GM18520 (cell line): ENCODE data around the gene PPIF.
A peak's percentile ranks its signal among the peaks of the same experiment; 100 is the strongest.

Experiments used
- ATAC-seq: cut with Tn5 transposase; IDR thresholded peaks from one replicate; pipeline ENCODE4 v1.9.1; 2021; ENCODE audit not compliant: unreplicated experiment

The PPIF gene

DNA sequence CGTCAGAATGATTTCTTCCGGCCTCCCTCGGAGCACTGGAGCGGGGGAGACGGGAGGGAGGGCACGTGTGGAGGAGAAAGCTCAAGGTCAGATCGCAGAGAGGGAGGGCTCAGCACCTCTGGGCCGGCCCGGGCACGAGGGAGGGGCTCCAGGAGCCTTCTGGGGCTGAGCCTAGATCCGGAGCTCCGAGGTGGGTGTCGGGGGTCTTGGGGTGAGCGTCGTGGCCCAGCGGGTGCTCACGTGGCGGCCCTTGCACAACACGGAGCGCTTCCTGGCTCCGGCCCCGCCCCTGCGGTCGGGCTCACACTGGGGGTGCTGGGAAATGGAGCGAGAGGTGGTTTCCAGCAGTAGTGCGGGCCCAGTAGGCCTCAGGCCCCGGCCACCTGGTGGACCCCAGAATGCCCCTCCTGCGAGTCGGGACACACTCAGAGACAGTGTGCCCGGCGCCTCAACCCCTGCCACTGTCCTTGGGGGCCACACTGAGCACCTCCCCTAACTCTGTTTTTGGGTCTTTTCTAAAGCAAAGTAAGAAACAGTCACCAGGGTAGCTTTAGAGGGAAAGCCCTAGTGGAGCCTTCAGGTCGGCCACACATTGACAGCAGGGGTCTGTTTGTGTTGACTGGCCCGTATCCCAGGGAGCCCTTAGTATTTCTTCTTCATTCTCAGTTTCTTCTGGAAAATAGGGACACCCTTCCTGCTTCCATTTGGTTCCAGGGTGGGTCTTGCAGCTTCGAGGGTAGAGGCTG lies 798 bp downstream of the PPIF start:
- peak; percentile 51 for ATAC-seq

DNA sequence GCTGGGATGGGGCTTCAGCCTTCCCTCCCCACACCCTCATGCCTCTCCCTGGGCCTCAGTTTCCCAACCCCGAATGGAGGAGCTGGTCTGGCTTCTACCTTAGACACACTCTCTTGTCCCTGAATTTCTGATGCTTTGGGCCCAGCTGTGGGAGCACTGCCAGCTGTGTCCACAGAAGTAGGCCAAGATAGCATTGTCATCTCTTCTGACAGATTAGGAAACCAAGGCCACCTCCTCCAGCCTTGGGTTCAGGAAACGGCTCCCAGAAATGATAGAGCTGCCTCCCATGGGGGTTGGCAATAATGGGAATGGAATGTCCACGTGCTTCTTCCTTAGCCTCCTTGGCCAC lies 1.3 kb downstream of the PPIF start:
- no peak for ATAC-seq

DNA sequence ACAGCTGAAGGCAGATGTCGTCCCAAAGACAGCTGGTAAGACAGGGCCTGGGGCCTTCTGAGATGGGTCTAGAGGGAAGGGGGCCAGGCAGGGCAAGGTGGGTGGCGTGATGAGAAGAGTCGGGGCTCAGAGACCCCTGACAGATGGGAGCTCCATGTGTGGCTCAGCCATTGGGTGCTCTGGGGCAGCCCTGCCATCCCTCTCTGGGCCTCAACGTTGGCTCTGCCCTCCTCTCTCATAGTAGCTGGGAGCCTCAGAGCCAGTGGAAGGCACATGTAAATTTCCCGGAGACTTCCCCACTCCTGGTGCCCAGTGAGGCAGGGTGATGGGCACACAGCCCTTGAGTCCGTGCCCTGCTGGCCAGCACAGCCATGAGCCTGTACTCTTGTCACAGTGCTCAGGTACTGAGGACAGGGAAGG lies 1.8 kb downstream of the PPIF start:
- ATAC-seq: no peak

DNA sequence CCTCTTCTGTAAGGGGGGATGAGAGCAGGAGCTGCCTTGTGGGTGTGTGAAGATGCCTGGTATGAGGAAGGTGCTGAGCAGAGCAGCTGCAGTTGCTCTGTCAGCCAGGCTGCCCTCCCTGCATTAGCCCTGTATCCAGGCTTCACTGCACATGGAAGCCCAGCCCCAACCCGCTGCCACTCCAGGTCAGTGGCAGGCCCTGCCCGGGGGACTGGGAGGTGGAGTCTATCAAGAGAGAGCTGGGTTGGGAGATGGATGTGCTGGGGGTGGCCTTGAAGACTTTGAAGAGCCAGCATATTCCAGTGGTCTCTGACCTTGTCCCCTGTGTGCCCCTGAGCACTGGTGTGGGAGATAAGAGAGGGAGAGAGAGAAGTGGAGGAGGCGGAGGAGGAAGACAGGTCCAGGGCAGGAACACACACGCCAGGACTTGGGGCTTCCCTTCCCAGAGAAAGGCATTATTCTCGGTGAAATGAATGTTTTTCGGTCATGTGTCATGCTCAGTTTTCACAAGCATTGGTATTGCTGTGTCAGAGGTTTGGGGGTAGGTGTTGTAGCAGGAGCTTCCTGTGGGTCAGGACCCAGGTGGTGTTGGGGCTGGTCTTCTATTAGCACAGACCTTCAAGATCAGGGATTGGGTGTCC lies 2.6 kb downstream of the PPIF start:
- no peak for ATAC-seq

- ATAC-seq: no peak
These were observed 3.3 kb downstream of the PPIF start for GRCh38 chr10:79350407-79351154.

DNA sequence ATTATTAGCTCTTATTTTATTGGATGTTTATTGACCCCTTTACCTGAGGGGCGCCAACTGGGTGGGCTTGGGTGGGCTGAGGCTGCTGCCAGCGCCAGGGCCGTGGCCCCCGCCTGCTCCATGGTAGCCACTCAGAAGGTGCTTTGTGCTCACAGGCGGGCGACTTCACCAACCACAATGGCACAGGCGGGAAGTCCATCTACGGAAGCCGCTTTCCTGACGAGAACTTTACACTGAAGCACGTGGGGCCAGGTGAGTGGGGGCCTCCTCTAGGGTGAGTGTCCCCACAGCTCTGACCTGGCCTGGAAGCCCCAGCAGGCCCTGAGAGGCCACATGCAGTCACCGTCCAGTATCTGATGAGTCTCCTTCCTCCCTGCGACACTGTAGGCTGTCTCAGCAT lies 4.1 kb downstream of the PPIF start:
- no peak for ATAC-seq

DNA sequence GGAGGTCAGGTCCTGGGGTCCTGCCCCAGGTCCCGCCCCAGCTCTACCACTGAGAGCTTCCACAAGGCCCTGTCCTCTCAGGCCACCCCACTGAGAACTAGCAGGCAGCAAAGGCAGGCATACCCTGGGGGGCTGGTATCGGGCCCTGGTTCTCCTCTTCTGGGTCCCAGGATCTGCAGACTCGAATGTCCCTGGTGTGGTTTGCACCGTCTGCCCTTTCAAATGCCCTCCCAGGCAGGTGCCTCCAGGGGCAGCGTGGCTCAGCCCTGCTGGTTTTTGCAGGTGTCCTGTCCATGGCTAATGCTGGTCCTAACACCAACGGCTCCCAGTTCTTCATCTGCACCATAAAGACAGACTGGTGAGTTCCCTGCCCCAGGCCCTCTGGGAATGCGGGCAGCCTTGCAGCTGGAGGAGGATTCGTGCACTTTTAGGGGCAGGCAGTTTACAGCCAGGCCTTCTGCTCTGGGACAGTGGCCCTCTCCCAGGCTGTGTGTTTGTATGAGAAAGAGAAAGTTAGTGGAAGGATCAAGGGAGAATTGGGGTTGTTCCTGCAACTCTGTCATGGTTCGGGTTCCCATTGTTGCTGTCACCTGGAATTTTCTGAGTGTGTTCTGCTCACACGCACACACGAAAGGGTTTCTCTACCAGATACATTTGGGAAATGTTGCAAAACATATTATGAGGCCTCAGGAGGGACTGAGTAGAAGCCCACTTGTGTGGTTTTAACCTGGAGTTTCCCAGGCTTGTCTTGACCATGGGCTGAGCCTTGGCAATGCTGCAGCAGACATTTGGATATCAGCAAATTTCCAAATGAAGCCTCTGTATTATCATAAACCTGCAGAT lies 5.0 kb downstream of the PPIF start:
- ATAC-seq: no peak

- no peak for ATAC-seq
These were observed 5.7 kb downstream of the PPIF start for GRCh38 chr10:79353000-79353406.

- no peak for ATAC-seq
These were observed 6.5 kb downstream of the PPIF start for GRCh38 chr10:79353726-79354125.

- ATAC-seq: no peak
These were observed 6.9 kb downstream of the PPIF start for GRCh38 chr10:79354141-79354540.

DNA sequence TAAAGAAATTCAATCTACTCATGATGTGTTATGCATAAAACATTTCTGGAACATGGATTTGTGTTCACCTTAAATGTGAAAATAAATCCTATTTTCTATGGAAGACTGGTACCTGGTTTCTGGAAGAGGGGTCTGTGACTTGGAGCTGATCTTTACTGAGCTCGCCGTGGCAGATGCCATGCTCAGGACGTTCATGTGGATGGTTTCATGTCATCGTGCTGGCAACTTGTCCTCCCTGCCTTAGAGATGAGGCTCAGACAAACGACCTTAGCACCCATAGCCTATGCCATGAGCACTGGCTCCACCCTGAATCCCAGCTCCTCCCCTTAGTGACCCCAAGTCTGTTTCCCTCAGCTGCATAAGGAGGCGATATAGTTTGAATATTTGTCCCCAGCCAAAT lies 7.3 kb downstream of the PPIF start:
- ATAC-seq: no peak

GRCh38 chr10:79355420-79356017 lies 8.2 kb downstream of the PPIF start:
- ATAC-seq: no peak

DNA sequence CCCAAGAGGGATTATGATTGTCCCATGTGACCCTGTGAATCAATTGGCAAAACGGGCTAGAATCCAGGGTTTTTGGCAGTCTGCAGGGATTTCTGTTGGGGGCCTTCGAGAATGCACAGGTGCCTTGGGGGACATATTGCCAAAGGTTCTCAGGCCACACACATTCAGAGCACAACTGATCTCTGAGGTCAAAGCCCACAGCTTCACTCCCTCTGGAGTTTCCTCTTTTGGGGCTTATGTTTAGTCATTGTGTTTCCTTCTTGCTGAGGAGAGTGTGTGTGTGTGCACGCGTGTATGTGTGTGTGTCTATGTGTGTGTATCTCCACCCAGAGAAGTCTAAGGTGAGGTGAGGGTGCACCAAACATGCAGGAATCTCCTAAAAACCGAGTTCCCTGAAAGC lies 8.8 kb downstream of the PPIF start:
- no peak for ATAC-seq

DNA sequence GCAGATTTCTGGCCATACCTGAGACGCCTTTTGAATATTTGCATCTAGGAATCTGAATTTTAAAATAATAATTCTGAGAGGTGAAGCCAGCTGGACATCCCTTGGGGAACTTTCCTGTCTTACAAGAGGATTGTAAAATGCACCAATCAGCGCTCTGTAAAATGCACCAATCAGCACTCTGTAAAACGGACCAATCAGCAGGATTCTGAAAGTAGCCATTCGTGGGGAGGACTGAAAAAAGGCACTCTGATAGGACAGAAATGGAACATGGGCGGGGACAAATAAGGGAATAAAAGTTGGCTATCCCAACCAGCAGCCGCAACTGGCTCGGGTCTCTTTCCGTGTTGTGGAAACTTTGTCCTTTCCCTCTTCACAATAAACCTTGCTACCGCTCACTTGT lies 9.9 kb downstream of the PPIF start:
- no peak for ATAC-seq

DNA sequence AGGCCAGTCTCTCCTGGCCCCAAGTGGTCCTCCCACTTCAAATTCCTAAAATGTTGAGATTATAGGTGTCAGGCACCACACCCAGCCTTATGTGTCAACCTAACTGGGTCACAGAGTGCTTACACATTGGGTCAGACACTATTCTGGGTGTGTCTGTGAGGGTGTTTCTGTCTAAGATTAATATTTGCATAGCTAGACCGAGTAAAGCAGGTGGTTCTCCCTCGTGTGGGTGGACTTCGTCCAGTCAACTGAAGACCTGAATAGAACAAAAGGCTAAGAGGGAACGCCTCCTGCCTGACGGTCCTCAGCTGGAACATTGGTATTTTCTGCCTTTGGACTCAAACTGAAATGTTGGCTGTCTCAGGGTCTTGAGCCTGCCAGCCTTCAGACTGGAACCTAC lies 11.5 kb downstream of the PPIF start:
- no peak for ATAC-seq

GRCh38 chr10:79359816-79360498 lies 12.7 kb downstream of the PPIF start:
- no peak for ATAC-seq

- no peak for ATAC-seq
These were observed 13.5 kb downstream of the PPIF start for GRCh38 chr10:79360499-79361342.

DNA sequence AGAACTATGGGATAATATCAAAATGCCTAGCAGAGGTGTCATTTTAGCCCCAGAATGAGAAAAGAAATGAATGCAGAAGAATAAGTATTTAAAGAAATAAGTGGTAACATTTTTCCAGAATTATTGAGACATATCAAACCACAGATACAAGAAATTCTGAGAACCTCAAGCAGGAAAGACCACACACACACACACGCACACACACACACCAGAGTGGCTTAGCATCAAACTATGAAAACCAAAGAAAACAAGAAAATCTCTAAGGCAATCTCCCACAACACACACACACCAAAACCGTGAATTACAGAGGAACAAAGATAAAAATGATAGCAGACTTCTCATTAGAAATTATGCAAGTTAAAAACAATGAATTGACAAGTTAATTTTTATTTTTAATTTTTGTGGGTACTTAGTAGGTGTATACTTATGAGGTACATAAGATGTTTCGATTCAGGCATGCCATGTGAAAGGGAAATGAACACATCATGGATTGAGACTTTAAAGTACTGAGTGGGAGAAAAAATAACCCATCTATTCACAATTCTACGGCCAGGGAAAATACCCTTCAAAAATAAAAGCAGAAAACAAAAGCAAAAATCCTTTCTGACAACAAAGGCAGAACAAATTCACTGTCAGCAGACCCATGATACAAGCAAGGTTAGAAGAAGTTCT lies 14.6 kb downstream of the PPIF start:
- ATAC-seq: no peak
